ENCODE results near the gene AKR1C4.

DNA sequence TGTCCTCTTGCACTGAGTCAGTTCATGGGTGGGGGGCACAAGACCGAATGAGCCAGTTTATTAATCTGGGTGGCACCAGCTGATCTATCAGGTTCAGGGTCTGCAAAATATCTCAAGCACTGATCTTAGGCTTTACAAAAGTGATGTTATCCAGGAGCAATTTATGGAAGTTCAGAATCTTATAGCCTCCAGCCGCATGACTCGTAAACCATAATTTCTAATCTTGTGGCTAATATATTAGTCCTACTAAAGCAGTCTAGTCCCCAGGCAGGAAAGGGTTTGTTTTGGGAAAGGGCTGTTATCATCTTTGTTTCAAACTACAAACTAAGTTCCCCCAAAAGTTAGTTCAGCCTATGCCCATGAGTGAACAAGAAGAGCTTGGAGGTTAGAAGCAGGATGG lies 45.6 kb upstream of the AKR1C4 start:
- TF ChIP-seq, protein P1, sequence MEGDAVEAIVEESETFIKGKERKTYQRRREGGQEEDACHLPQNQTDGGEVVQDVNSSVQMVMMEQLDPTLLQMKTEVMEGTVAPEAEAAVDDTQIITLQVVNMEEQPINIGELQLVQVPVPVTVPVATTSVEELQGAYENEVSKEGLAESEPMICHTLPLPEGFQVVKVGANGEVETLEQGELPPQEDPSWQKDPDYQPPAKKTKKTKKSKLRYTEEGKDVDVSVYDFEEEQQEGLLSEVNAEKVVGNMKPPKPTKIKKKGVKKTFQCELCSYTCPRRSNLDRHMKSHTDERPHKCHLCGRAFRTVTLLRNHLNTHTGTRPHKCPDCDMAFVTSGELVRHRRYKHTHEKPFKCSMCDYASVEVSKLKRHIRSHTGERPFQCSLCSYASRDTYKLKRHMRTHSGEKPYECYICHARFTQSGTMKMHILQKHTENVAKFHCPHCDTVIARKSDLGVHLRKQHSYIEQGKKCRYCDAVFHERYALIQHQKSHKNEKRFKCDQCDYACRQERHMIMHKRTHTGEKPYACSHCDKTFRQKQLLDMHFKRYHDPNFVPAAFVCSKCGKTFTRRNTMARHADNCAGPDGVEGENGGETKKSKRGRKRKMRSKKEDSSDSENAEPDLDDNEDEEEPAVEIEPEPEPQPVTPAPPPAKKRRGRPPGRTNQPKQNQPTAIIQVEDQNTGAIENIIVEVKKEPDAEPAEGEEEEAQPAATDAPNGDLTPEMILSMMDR (IDR thresholded peaks at IDR 0.05), result no peak
- TF ChIP-seq, protein P2, sequence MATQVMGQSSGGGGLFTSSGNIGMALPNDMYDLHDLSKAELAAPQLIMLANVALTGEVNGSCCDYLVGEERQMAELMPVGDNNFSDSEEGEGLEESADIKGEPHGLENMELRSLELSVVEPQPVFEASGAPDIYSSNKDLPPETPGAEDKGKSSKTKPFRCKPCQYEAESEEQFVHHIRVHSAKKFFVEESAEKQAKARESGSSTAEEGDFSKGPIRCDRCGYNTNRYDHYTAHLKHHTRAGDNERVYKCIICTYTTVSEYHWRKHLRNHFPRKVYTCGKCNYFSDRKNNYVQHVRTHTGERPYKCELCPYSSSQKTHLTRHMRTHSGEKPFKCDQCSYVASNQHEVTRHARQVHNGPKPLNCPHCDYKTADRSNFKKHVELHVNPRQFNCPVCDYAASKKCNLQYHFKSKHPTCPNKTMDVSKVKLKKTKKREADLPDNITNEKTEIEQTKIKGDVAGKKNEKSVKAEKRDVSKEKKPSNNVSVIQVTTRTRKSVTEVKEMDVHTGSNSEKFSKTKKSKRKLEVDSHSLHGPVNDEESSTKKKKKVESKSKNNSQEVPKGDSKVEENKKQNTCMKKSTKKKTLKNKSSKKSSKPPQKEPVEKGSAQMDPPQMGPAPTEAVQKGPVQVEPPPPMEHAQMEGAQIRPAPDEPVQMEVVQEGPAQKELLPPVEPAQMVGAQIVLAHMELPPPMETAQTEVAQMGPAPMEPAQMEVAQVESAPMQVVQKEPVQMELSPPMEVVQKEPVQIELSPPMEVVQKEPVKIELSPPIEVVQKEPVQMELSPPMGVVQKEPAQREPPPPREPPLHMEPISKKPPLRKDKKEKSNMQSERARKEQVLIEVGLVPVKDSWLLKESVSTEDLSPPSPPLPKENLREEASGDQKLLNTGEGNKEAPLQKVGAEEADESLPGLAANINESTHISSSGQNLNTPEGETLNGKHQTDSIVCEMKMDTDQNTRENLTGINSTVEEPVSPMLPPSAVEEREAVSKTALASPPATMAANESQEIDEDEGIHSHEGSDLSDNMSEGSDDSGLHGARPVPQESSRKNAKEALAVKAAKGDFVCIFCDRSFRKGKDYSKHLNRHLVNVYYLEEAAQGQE (IDR thresholded peaks at IDR 0.05; ENCODE audit: insufficient read depth in 1 of 2, low read depth in 2 of 2, low read length in 1 of 2), result no peak

All from Panc1 (cell line).